K562 (cell line): ENCODE measurements around the gene LIMS2. TPM values are rescaled to one million over a fixed set of nuclear protein-coding genes. Genes with fewer than 3 reads are reported as not detected.

ENCODE experiments used
- ATAC-seq: fragments of 200-7000 bp; cut with Tn5 transposase; 3 replicates; pipeline ENCODE4 v1.9.1; 2020; ENCODE audit warnings: moderate library complexity
- BruUV-seq: library from RNA; stranded (reverse); fragments of 400-500 nt; replicated peaks from 2 replicates; lab custom pipeline; 2021; lab: Mats Ljungman, UMichigan
- CTCF ChIA-PET: fragments of 300-600 bp; formaldehyde crosslinking; extraction: SDS; loops from one replicate; lab custom pipeline; 2021; ENCODE audit warnings: low intra/inter-chr PET ratio; lab: Yijun Ruan, JAX
- POLR2A ChIA-PET: fragments of 300-600, 350-650 bp; sonication (Branson Sonifier 250); formaldehyde crosslinking; extraction: SDS; loops from one replicate; lab custom pipeline; 2021; ENCODE audit warnings: antibody characterized with exemption, inconsistent platforms; lab: Yijun Ruan, JAX
- DNase-seq, 4 experiments: peaks; one replicate each; pipeline versions ENCODE4 v3.0.0 to v3.0.0-alpha.2; 2011 to 2018; ENCODE audit warnings: low spot score in 3 of 4, mixed read lengths in 3 of 4; ENCODE audit errors: extremely low read depth in 1 of 4
- FAIRE-seq: peaks from 2 replicates; lab custom pipeline; 2011; peaks lifted over from hg19 to GRCh38; lab: Jason Lieb, UNC
- H2AFZ ChIP-seq: 2 replicates; pipeline ENCODE4 v1.6.0; 2011; ENCODE audit warnings: low read depth, low read length, control low read depth, inconsistent platforms
- H3K27ac ChIP-seq: fragments of 200-600 bp; 3 replicates; pipeline ENCODE4 v1.8.0; 2011; ENCODE audit warnings: low read depth, mild to moderate bottlenecking, control low read depth, inconsistent platforms, low read length, moderate library complexity, mixed read lengths; ENCODE audit errors: extremely low read depth
- H3K27me3 ChIP-seq, 2 experiments: fragments of 300-600 bp in 1 of 2; 2 replicates in 1 of 2; 3 replicates in 1 of 2; pipeline versions ENCODE4 v1.6.0 to v1.8.0; 2011; ENCODE audit warnings: inconsistent platforms in 2 of 2, low read length in 2 of 2, mild to moderate bottlenecking in 1 of 2, mixed read lengths in 1 of 2, moderate library complexity in 1 of 2; ENCODE audit not compliant: control insufficient read depth in 2 of 2, insufficient read depth in 2 of 2
- H3K36me3 ChIP-seq: fragments of 300-600 bp; 3 replicates; pipeline ENCODE4 v1.8.0; 2011; ENCODE audit warnings: mild to moderate bottlenecking, low read length, inconsistent platforms; ENCODE audit not compliant: control insufficient read depth, insufficient read depth
- H3K4me1 ChIP-seq, 2 experiments: fragments of 200-600 bp in 1 of 2; replicated peaks in 1 of 2; 2 replicates in 1 of 2; 3 replicates in 1 of 2; pipeline versions ENCODE4 v1.5.1 to v1.8.0; 2011; ENCODE audit warnings: inconsistent platforms in 2 of 2, low read length in 2 of 2, mild to moderate bottlenecking in 1 of 2, mixed read lengths in 1 of 2, moderate library complexity in 1 of 2; ENCODE audit not compliant: control insufficient read depth in 2 of 2, insufficient read depth in 2 of 2
- H3K4me2 ChIP-seq: 2 replicates; pipeline ENCODE4 v1.6.1; 2011; ENCODE audit warnings: low read length, control low read depth, inconsistent platforms, mixed read lengths; ENCODE audit not compliant: insufficient read depth
- H3K4me3 ChIP-seq: fragments of 200-600 bp; sonication (generic), shearing (Covaris generic); 2 replicates; pipeline ENCODE4 v1.5.1; 2016; ENCODE audit warnings: control low read depth, inconsistent platforms
- H3K79me2 ChIP-seq: fragments of 200-600 bp; 3 replicates; pipeline ENCODE4 v1.8.0; 2011; ENCODE audit warnings: low read length, inconsistent platforms; ENCODE audit not compliant: control insufficient read depth, insufficient read depth
- H3K9ac ChIP-seq, 2 experiments: 2 replicates each; pipeline versions ENCODE4 v1.6.0 to v1.6.1; 2011; ENCODE audit warnings: low read depth in 2 of 2, low read length in 2 of 2, control low read depth in 1 of 2, inconsistent platforms in 1 of 2, mild to moderate bottlenecking in 1 of 2, mixed read lengths in 1 of 2; ENCODE audit not compliant: insufficient read depth in 1 of 2
- H3K9me1 ChIP-seq: one replicate; pipeline ENCODE4 v1.6.0; 2011; ENCODE audit warnings: inconsistent platforms, mild to moderate bottlenecking, low read length, moderate library complexity; ENCODE audit not compliant: control insufficient read depth, insufficient read depth
- H3K9me3 ChIP-seq: replicated peaks from 2 replicates; pipeline ENCODE4 v1.5.1; 2011; ENCODE audit warnings: low read depth, low read length, inconsistent platforms; ENCODE audit not compliant: control insufficient read depth, insufficient read depth
- H4K20me1 ChIP-seq: replicated peaks from 2 replicates; pipeline ENCODE4 v1.6.1; 2011; ENCODE audit warnings: low read length, inconsistent platforms, mixed read lengths; ENCODE audit not compliant: control insufficient read depth, insufficient read depth
- DDX20 ChIP-seq: fragments of 450-650 bp; IDR thresholded peaks from 2 replicates; pipeline ENCODE4 v1.6.1; 2016; ENCODE audit warnings: missing genetic modification characterization, low read depth, mild to moderate bottlenecking, missing compliant biosample characterization, moderate library complexity
- HDAC8 ChIP-seq: fragments of 450-650 bp; IDR thresholded peaks from 2 replicates; pipeline ENCODE4 v1.6.1; 2016; ENCODE audit warnings: mild to moderate bottlenecking, missing genetic modification characterization, moderate library complexity, missing compliant biosample characterization
- MYBL2 ChIP-seq, 2 experiments: fragments of 450-650 bp in 1 of 2; sonication (generic) in 1 of 2; formaldehyde crosslinking in 1 of 2; IDR thresholded peaks; 2 replicates each; pipeline versions ENCODE4 v1.6.1 to v1.8.1; 2017 to 2022; ENCODE audit warnings: borderline replicate concordance in 1 of 2, inconsistent platforms in 1 of 2, low read depth in 1 of 2, mild to moderate bottlenecking in 1 of 2, missing genetic modification reagents in 1 of 2, moderate library complexity in 1 of 2
- PREB ChIP-seq: sonication (generic); formaldehyde crosslinking; IDR thresholded peaks from 2 replicates; pipeline ENCODE4 v1.8.1; 2023; ENCODE audit warnings: mild to moderate bottlenecking, missing genetic modification reagents
- ZNF175 ChIP-seq: fragments of 200-800 bp; sonication (Bioruptor generic); IDR thresholded peaks from 2 replicates; pipeline ENCODE4 v1.6.1; 2016; ENCODE audit warnings: low read depth, mild to moderate bottlenecking, missing genetic modification characterization, missing compliant biosample characterization
- WGBS: fragments of 100-300 bp; shearing (Covaris generic); methylation state at CpG from one replicate; pipeline ENCODE4 v1.1.6; 2016; ENCODE audit warnings: low coverage, mixed read lengths; ENCODE audit not compliant: insufficient coverage; ENCODE audit errors: missing lambda C conversion rate; 5-methylcytosine and 5-hydroxymethylcytosine counted together
- in situ Hi-C: fragments of 300-500 bp; cut with MboI; formaldehyde crosslinking; loops from 4 replicates; pipeline ENCODE4 v1.15.0; 2018; ENCODE audit warnings: inconsistent platforms, mixed read lengths
- intact Hi-C: fragments of 100-400 bp; cut with micrococcal nuclease; formaldehyde crosslinking; loops from 2 replicates; pipeline ENCODE4 v1.14.2; 2022
- polyA plus RNA-seq, 8 experiments: library from polyadenylated mRNA; depleted of rRNA in 4 of 8; stranded (reverse) in 5 of 8; unstranded in 3 of 8; fragments of >200 nt; fragmentation: Nextera tagmentation in 2 of 8; fragmentation: Illumina TruSeq in 1 of 8; extraction: Ambion mirVana in 2 of 8; extraction: Trizol in 1 of 8; gene quantifications; 2 replicates each; pipeline versions ENCODE4 v1.2.1 to v1.2.3, GENCODE V29; 2011 to 2014; ENCODE audit warnings: inconsistent platforms in 1 of 8, missing spikeins in 1 of 8
- total RNA-seq, 7 experiments: library from RNA; depleted of rRNA in 6 of 7; stranded (reverse); fragments of >200 nt in 6 of 7; fragmentation: Illumina TruSeq in 2 of 7; extraction: Trizol in 2 of 7; gene quantifications; 2 replicates each; pipeline versions ENCODE4 v1.2.1 to v1.2.3, GENCODE V29; 2011 to 2021; ENCODE audit warnings: low replicate concordance in 1 of 7
- TF ChIP-seq, protein P1 (sequence below): sonication (generic); formaldehyde crosslinking; IDR thresholded peaks from 2 replicates; pipeline ENCODE4 v1.8.1; 2022; ENCODE audit warnings: missing genetic modification reagents
- TF ChIP-seq, protein P2 (sequence below): fragments of 450-650 bp; formaldehyde crosslinking; IDR thresholded peaks from 2 replicates; pipeline ENCODE4 v1.4.0; 2022; ENCODE audit warnings: missing genetic modification characterization

Gene LIMS2
- total and polyA plus RNA-seq, 9 of the 15 experiments (the other 6 are each of a cell fraction or from before 2014, with no cell fraction given) = 0.04 to 0.22 TPM; not detected in 7

DNA sequence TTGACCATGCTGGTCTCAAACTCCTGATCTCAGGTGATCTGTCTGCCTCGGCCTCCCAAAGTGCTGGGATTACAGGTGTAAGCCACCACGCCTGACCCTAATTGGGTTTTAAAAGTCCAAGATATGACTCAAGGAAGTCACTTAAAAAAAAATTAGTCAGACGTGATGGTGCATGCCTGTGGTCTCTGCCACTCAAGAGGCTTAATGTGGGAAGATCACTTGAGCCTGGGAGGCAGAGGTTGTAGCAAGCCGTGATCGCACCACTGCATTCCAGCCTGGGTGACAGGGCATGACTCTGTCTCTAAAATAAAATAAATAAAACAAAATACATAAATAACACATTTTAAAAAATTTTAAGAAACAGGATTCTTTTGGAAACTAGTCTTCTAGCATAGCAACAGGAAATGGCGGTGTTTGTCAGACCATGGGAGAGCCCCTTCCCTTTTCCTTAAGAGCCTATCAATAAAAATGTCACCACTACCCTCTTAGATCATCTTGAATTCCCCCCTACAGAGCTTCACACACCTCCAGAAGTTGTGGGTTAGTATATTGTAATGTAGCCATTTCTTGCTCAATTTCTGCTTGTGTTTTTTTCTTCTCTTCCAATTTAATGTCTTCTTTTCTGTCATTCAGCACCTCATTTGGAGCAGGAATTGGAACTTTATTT lies 46.1 kb upstream of the LIMS2 start:
- intact Hi-C loops (no loop called here), in situ Hi-C loops (no loop called here)
- no peak overlapping the region for H2AFZ ChIP-seq
- no peaks in the 10 kb centered on the region for H3K9me3 ChIP-seq
- no peak overlapping the region for H3K4me3 ChIP-seq
- no peaks in the 10 kb centered on the region for H3K4me1 ChIP-seq
- no peak overlapping the region for H3K27ac ChIP-seq
- no peaks in the 10 kb centered on the region for H3K27me3 ChIP-seq
- ChIA-PET POLR2A (no interaction called here), CTCF (no interaction called here)
- H3K9me1 ChIP-seq = peaks cover under 1% of the 10 kb centered on the region
- 83% methylated on average over 6 of the region's 6 CpGs for WGBS
- no peak overlapping the region for H3K4me2 ChIP-seq
- no peaks in the 10 kb centered on the region for H4K20me1 ChIP-seq
- DNase-seq = no peak
- no peak for FAIRE-seq
- H3K79me2 ChIP-seq = no peaks in the 10 kb centered on the region
- H3K9ac ChIP-seq = no peak overlapping the region
- no peak for ATAC-seq
- BruUV-seq = no TSS peak
- peaks cover 80% of the 10 kb centered on the region for H3K36me3 ChIP-seq
- TF ChIP-seq PREB (no peak), DDX20 (no peak), MYBL2 (IDR thresholded peaks at IDR 0.05; ENCODE audit: low read depth) (no peak), MYBL2 (CRISPR knock-in tag; IDR thresholded peaks at IDR 0.05; ENCODE audit: borderline replicate concordance) (no peak), ZNF175 (CRISPR knock-in tag) (no peak), HDAC8 (tag) (no peak)
- TF ChIP-seq, protein P1, sequence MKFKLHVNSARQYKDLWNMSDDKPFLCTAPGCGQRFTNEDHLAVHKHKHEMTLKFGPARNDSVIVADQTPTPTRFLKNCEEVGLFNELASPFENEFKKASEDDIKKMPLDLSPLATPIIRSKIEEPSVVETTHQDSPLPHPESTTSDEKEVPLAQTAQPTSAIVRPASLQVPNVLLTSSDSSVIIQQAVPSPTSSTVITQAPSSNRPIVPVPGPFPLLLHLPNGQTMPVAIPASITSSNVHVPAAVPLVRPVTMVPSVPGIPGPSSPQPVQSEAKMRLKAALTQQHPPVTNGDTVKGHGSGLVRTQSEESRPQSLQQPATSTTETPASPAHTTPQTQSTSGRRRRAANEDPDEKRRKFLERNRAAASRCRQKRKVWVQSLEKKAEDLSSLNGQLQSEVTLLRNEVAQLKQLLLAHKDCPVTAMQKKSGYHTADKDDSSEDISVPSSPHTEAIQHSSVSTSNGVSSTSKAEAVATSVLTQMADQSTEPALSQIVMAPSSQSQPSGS (CRISPR knock-in tag) = no peak
- TF ChIP-seq, protein P2, sequence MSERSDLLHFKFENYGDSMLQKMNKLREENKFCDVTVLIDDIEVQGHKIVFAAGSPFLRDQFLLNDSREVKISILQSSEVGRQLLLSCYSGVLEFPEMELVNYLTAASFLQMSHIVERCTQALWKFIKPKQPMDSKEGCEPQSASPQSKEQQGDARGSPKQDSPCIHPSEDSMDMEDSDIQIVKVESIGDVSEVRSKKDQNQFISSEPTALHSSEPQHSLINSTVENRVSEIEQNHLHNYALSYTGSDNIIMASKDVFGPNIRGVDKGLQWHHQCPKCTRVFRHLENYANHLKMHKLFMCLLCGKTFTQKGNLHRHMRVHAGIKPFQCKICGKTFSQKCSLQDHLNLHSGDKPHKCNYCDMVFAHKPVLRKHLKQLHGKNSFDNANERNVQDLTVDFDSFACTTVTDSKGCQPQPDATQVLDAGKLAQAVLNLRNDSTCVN = no peak
